NCI-H345 (cell line): Measurements from ENCODE around the gene ADARB2.

Experiments
- DNase-seq: peaks from one replicate; lab custom pipeline; 2025; lab: John Stamatoyannopoulos, UW

ADARB2 gene

GRCh38 chr10:1492641-1493040 lies 244.7 kb downstream of the ADARB2 start:
- no peak for DNase-seq

- no peak for DNase-seq
Observed at GRCh38 chr10:1491901-1492300, 245.4 kb downstream of the ADARB2 start.

GRCh38 chr10:1489801-1490200 lies 247.5 kb downstream of the ADARB2 start:
- no peak for DNase-seq

GRCh38 chr10:1488970-1489548 lies 248.3 kb downstream of the ADARB2 start:
- peak; percentile 43 for DNase-seq

GRCh38 chr10:1486841-1487687 lies 250.3 kb downstream of the ADARB2 start:
- DNase-seq = no peak

- no peak for DNase-seq
Observed at GRCh38 chr10:1485357-1485756, 252.0 kb downstream of the ADARB2 start.

- no peak for DNase-seq
Observed at GRCh38 chr10:1483826-1484225, 253.5 kb downstream of the ADARB2 start.

GRCh38 chr10:1483246-1483645 lies 254.1 kb downstream of the ADARB2 start:
- DNase-seq = no peak

- DNase-seq = no peak
Observed at GRCh38 chr10:1477578-1477977, 259.7 kb downstream of the ADARB2 start.

GRCh38 chr10:1476455-1476803 lies 260.9 kb downstream of the ADARB2 start:
- DNase-seq = no peak

GRCh38 chr10:1475771-1476454 lies 261.4 kb downstream of the ADARB2 start:
- no peak for DNase-seq

GRCh38 chr10:1475098-1475591 lies 262.2 kb downstream of the ADARB2 start:
- DNase-seq = no peak

- no peak for DNase-seq
Observed at GRCh38 chr10:1474376-1475097, 262.8 kb downstream of the ADARB2 start.

- no peak for DNase-seq
Observed at GRCh38 chr10:1473874-1474273, 263.5 kb downstream of the ADARB2 start.

- no peak for DNase-seq
Observed at GRCh38 chr10:1472178-1472958, 265.0 kb downstream of the ADARB2 start.

- DNase-seq = no peak
Observed at GRCh38 chr10:1468811-1469210, 268.5 kb downstream of the ADARB2 start.

- no peak for DNase-seq
Observed at GRCh38 chr10:1467334-1468076, 269.8 kb downstream of the ADARB2 start.

- DNase-seq = no peak
Observed at GRCh38 chr10:1465993-1466764, 271.1 kb downstream of the ADARB2 start.

- DNase-seq = no peak
Observed at GRCh38 chr10:1465418-1465911, 271.9 kb downstream of the ADARB2 start.
